Hepatocyte (in vitro differentiated cells): ENCODE results near the gene CAT. TPM values are rescaled to one million over a fixed set of nuclear protein-coding genes. Genes with fewer than 3 reads are reported as not detected.
"Not testable (repeated sequence)": the region's sequence is repeated elsewhere in the genome, so short reads cannot be mapped to it uniquely, and the experiment has no call there.

Experiments used
- DNase-seq: peaks from one replicate; pipeline ENCODE4 v3.0.0-alpha.2; 2016; ENCODE audit warnings: low spot score
- H2AFZ ChIP-seq: fragments of 200-600 bp; sonication (generic); 2 replicates; pipeline ENCODE4 v1.6.0; 2016; ENCODE audit warnings: antibody characterized with exemption, mild to moderate bottlenecking
- H3K27ac ChIP-seq: fragments of 200-600 bp; sonication (generic); 2 replicates; pipeline ENCODE4 v1.5.1; 2016; ENCODE audit warnings: mild to moderate bottlenecking
- H3K27me3 ChIP-seq: fragments of 200-600 bp; sonication (generic); 2 replicates; pipeline ENCODE4 v1.6.1; 2016
- H3K36me3 ChIP-seq: fragments of 200-600 bp; sonication (generic); replicated peaks from 2 replicates; pipeline ENCODE4 v1.5.1; 2016; ENCODE audit warnings: low read depth; ENCODE audit not compliant: insufficient read depth
- H3K4me1 ChIP-seq: fragments of 200-600 bp; sonication (generic); 2 replicates; pipeline ENCODE4 v1.5.1; 2016; ENCODE audit warnings: mild to moderate bottlenecking, moderate library complexity; ENCODE audit not compliant: insufficient read depth
- H3K4me2 ChIP-seq: fragments of 200-600 bp; sonication (generic); 2 replicates; pipeline ENCODE4 v1.6.0; 2016
- H3K4me3 ChIP-seq: fragments of 200-600 bp; sonication (generic); 2 replicates; pipeline ENCODE4 v1.5.1; 2016; ENCODE audit warnings: mild to moderate bottlenecking
- H3K79me2 ChIP-seq: fragments of 200-600 bp; sonication (generic); 2 replicates; pipeline ENCODE4 v1.6.0; 2017; ENCODE audit warnings: mild to moderate bottlenecking
- H3K9me2 ChIP-seq: fragments of 200-600 bp; sonication (generic); replicated peaks from 2 replicates; pipeline ENCODE4 v1.6.0; 2017; ENCODE audit warnings: mild to moderate bottlenecking; ENCODE audit not compliant: insufficient read depth
- H3K9me3 ChIP-seq: fragments of 200-600 bp; sonication (generic); 2 replicates; pipeline ENCODE4 v1.5.1; 2016; ENCODE audit warnings: low read depth, mild to moderate bottlenecking
- H4K20me1 ChIP-seq: fragments of 200-600 bp; sonication (generic); 2 replicates; pipeline ENCODE4 v1.6.0; 2016; ENCODE audit warnings: mild to moderate bottlenecking; ENCODE audit not compliant: insufficient read depth, poor library complexity, severe bottlenecking
- CTCF ChIP-seq: fragments of 200-600 bp; sonication (generic); IDR thresholded peaks from 2 replicates; pipeline ENCODE4 v1.5.1; 2016; ENCODE audit warnings: antibody characterized with exemption, mild to moderate bottlenecking; ENCODE audit not compliant: poor library complexity
- EZH2 ChIP-seq: fragments of 200-600 bp; sonication (generic); IDR thresholded peaks from 2 replicates; pipeline ENCODE4 v1.6.1; 2016; ENCODE audit warnings: antibody characterized with exemption, mild to moderate bottlenecking, borderline replicate concordance
- EZH2phosphoT487 ChIP-seq: fragments of 200-600 bp; sonication (generic); IDR thresholded peaks from one replicate; pipeline ENCODE4 v1.6.1; 2018; ENCODE audit warnings: antibody characterized with exemption, mild to moderate bottlenecking, low read depth, moderate library complexity; ENCODE audit not compliant: unreplicated experiment, severe bottlenecking
- whole genome bisulfite sequencing: methylation state at CpG from one replicate; pipeline ENCODE4 v1.1.6; 2016; ENCODE audit warnings: low lambda C conversion rate; ENCODE audit errors: missing lambda C conversion rate; 5-methylcytosine and 5-hydroxymethylcytosine counted together
- polyA plus RNA-seq: library from polyadenylated mRNA; unstranded; fragments of >200 nt; fragmentation: Nextera tagmentation; extraction: Ambion mirVana; gene quantifications from 2 replicates; pipeline ENCODE4 v1.2.1, GENCODE V29; 2016
- total RNA-seq: library from RNA; depleted of rRNA; stranded (reverse); fragments of >200 nt; gene quantifications from 2 replicates; pipeline ENCODE4 v1.2.3, GENCODE V29; 2014

Gene CAT
- total and polyA plus RNA-seq, 2 experiments from 2014 or later, result 0.47 TPM; not detected in 1

- H3K4me3 ChIP-seq, result no peak overlapping the region
- H3K4me2 ChIP-seq, result no peak overlapping the region
- 76% methylated on average over 2 of the region's 2 CpGs for WGBS
- no peaks in the 10 kb centered on the region for H3K36me3 ChIP-seq
- TF ChIP-seq EZH2phosphoT487 (no peak), CTCF (no peak), EZH2 (no peak)
- H3K79me2 ChIP-seq, result no peaks in the 10 kb centered on the region
- no peak overlapping the region for H3K27ac ChIP-seq
- H3K9me2 ChIP-seq, result no peaks in the 10 kb centered on the region
- no peaks in the 10 kb centered on the region for H3K9me3 ChIP-seq
- no peak for DNase-seq
- H4K20me1 ChIP-seq, result no peaks in the 10 kb centered on the region
- no peaks in the 10 kb centered on the region for H3K27me3 ChIP-seq
- no peaks in the 10 kb centered on the region for H3K4me1 ChIP-seq
- no peak overlapping the region for H2AFZ ChIP-seq
These were observed 19.6 kb upstream of the CAT start for GRCh38 chr11:34419158-34419557.

- no peak for DNase-seq
- WGBS, result 86% methylated on average over 7 of the region's 7 CpGs
- no peaks in the 10 kb centered on the region for H3K36me3 ChIP-seq
- H3K79me2 ChIP-seq, result no peaks in the 10 kb centered on the region
- H3K9me3 ChIP-seq, result no peaks in the 10 kb centered on the region
- no peak overlapping the region for H2AFZ ChIP-seq
- no peak overlapping the region for H3K4me3 ChIP-seq
- H3K9me2 ChIP-seq, result no peaks in the 10 kb centered on the region
- no peak overlapping the region for H3K4me2 ChIP-seq
- no peak overlapping the region for H3K27ac ChIP-seq
- TF ChIP-seq EZH2, result no peak
- TF ChIP-seq CTCF, result no peak
- TF ChIP-seq EZH2phosphoT487, result no peak
- no peaks in the 10 kb centered on the region for H4K20me1 ChIP-seq
- no peaks in the 10 kb centered on the region for H3K27me3 ChIP-seq
- peaks cover 19% of the 10 kb centered on the region for H3K4me1 ChIP-seq
These were observed 15.4 kb upstream of the CAT start for GRCh38 chr11:34423300-34423699.

GRCh38 chr11:34424826-34425225 lies 13.9 kb upstream of the CAT start:
- peaks cover 19% of the 10 kb centered on the region for H3K4me1 ChIP-seq
- H3K27me3 ChIP-seq, H3K4me2 ChIP-seq, H2AFZ ChIP-seq, H3K79me2 ChIP-seq, H3K36me3 ChIP-seq, H3K9me3 ChIP-seq, DNase-seq, H3K27ac ChIP-seq, H4K20me1 ChIP-seq, H3K9me2 ChIP-seq, H3K4me3 ChIP-seq: not testable (repeated sequence)
- WGBS, result 95% methylated on average over 2 of the region's 2 CpGs

GRCh38 chr11:34425360-34425759 lies 13.4 kb upstream of the CAT start:
- 87% methylated on average over 1 of the region's 1 CpG for WGBS
- Histone ChIP-seq H3K36me3 (no peaks in the 10 kb centered on the region), H4K20me1 (no peaks in the 10 kb centered on the region), H3K9me2 (no peaks in the 10 kb centered on the region), H3K27me3 (no peaks in the 10 kb centered on the region), H3K4me2 (no peak overlapping the region), H3K4me1 (peaks cover 19% of the 10 kb centered on the region), H2AFZ (no peak overlapping the region), H3K79me2 (no peaks in the 10 kb centered on the region), H3K9me3 (no peaks in the 10 kb centered on the region), H3K4me3 (no peak overlapping the region), H3K27ac (no peak overlapping the region)
- no peak for TF ChIP-seq CTCF
- no peak for TF ChIP-seq EZH2phosphoT487
- TF ChIP-seq EZH2, result no peak
- DNase-seq, result no peak
